Mesothelial cell of epicardium (in vitro differentiated cells): ENCODE measurements around the gene APOD. TPM values are rescaled to one million over a fixed set of nuclear protein-coding genes. Genes with fewer than 3 reads are reported as not detected.
"Not testable (repeated sequence)": the region's sequence is repeated elsewhere in the genome, so short reads cannot be mapped to it uniquely, and the experiment has no call there.

Source experiments
- DNase-seq, 2 experiments: peaks; one replicate each; pipeline ENCODE4 v3.0.0; 2021; ENCODE audit warnings: low spot score in 2 of 2; ENCODE audit not compliant: unreplicated experiment in 2 of 2
- H3K27ac Mint-ChIP-seq: 2 replicates; pipeline ENCODE4 v1.8.0; 2021; ENCODE audit warnings: mixed read lengths
- H3K27me3 Mint-ChIP-seq: 2 replicates; pipeline ENCODE4 v1.8.0; 2021; ENCODE audit warnings: low read depth, mixed read lengths
- H3K36me3 Mint-ChIP-seq: 2 replicates; pipeline ENCODE4 v1.8.0; 2021; ENCODE audit warnings: mixed read lengths
- H3K4me1 Mint-ChIP-seq: 2 replicates; pipeline ENCODE4 v1.8.0; 2021; ENCODE audit warnings: mixed read lengths
- H3K4me3 Mint-ChIP-seq: 2 replicates; pipeline ENCODE4 v1.8.0; 2021; ENCODE audit warnings: mild to moderate bottlenecking, moderate library complexity, mixed read lengths
- H3K9me3 Mint-ChIP-seq: 2 replicates; pipeline ENCODE4 v1.8.0; 2021; ENCODE audit warnings: mixed read lengths
- total RNA-seq: library from RNA; stranded (reverse); gene quantifications from 3 replicates; pipeline ENCODE4 v1.2.1, GENCODE V29; 2021
- TF ChIP-seq, protein P1 (sequence below): fragments of 200-600 bp; sonication (generic); IDR thresholded peaks from one replicate; pipeline ENCODE4 v1.5.0; 2021; ENCODE audit warnings: antibody characterized with exemption; ENCODE audit not compliant: unreplicated experiment

APOD gene
- total RNA-seq, 1 donor from 2014 or later: 0.63 TPM

DNA sequence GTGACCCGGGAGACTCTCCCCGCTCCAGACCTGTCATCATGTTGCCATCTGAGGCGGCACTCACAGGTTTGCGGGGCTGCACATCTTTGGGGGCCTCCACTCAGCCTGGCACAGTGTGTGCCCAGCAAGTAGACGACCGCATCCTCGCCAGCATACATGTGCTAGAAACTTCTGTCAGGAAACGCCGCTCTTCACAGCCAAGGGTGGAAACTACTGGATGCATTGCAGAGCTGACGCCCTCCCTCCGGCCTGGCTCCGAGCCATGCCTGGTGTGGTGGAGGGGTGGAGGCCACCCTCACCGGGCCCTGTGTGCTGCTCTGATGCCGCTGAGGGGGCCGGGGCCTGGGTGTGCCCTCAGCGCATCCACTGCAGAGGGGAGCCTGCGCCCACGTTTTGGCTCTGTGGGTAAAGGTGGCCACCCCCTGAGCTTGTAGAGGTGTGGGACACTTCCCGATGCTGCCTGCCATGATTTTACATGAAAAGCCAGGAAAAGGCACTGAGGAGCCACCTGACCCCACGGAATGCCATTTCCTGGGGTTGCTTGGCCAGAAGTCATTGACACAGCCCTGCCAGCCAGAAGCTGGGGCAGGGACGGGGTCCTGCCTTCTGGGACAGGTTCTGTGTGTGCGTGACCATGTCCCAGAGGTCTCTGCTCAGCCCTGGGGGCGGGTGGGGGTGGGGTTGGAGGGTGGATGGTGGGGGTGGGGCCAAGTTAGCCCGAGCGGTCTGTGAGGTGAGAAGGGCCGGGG is 39.7 kb upstream of the APOD start:
- DNase-seq, H3K4me1 Mint-ChIP-seq, H3K4me3 Mint-ChIP-seq, H3K36me3 Mint-ChIP-seq, H3K9me3 Mint-ChIP-seq, H3K27ac Mint-ChIP-seq: not testable (repeated sequence)
- peaks cover 14% of the 10 kb centered on the region for H3K27me3 Mint-ChIP-seq

DNA sequence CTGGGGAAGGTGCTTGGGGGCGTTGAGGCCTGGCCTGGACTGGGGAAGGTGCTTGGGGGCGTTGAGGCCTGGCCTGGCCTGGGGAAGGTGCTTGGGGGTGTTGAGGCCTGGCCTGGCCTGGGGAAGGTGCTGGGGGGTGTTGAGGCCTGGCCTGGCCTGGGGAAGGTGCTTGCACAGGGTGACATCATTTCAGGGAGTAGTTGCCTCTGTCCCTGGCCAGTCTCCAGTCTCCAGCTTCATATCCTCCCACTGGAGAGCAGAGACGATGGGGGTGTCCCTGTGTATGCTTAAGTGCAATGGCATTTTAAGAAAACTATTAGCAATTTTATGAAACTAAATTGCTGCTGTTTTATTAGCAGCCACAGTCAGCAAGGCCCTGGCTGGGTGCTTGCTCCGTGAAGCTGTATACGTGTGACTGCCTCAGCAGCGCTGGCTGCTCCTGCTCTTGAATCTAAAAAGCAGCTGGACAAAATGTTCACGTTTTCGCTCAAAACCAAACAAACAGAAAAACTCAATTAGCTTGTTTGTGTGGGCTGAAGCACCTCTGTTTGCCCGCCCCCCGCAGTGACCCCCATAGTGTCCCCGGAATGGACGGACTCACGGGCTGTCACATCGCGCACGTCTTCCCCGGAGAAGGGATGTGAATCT is 38.9 kb upstream of the APOD start:
- not testable (repeated sequence) for H3K9me3 Mint-ChIP-seq, H3K4me3 Mint-ChIP-seq, DNase-seq, H3K36me3 Mint-ChIP-seq, H3K4me1 Mint-ChIP-seq, H3K27me3 Mint-ChIP-seq, H3K27ac Mint-ChIP-seq

DNA sequence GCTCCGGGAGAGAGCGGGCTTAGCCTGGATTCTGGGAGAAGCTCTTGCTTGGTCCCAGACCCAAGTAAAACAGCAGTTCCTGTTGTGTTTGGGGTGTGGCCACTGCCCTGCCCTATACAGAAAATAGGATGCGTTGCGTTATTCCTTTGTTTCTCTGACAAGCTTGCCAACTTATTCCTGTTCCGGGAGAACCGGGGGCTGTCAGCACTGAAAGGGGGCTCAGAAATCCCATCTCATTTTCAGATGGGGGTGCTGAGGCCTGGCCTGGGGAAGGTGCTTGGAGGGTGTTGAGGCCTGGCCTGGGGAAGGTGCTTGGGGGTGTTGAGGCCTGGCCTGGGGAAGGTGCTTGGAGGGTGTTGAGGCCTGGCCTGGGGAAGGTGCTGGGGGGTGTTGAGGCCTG is 38.3 kb upstream of the APOD start:
- not testable (repeated sequence) for H3K27me3 Mint-ChIP-seq, DNase-seq, H3K4me1 Mint-ChIP-seq, H3K9me3 Mint-ChIP-seq, H3K27ac Mint-ChIP-seq, H3K36me3 Mint-ChIP-seq, H3K4me3 Mint-ChIP-seq

DNA sequence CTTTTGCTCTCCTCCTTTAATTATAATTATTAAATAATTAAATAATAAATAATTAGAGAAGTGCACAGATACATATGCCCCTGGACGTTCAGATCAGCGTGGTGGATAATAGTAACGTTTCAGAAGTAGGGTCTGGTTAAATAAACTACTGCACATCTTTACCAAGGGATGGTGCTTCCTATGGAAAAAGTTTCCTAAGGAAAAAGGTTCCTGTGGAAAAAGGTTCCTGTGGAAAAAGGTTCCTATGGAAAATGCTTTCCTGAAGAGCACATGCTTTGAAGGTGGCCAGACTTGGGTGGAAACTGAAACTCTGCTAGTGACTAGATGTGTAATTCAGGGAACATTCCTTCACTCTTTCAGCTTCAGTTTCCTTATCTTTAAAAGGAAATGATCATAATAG is 37.4 kb upstream of the APOD start:
- H3K4me3 Mint-ChIP-seq, H3K36me3 Mint-ChIP-seq, H3K27me3 Mint-ChIP-seq, DNase-seq, H3K9me3 Mint-ChIP-seq, H3K4me1 Mint-ChIP-seq, H3K27ac Mint-ChIP-seq: not testable (repeated sequence)

DNA sequence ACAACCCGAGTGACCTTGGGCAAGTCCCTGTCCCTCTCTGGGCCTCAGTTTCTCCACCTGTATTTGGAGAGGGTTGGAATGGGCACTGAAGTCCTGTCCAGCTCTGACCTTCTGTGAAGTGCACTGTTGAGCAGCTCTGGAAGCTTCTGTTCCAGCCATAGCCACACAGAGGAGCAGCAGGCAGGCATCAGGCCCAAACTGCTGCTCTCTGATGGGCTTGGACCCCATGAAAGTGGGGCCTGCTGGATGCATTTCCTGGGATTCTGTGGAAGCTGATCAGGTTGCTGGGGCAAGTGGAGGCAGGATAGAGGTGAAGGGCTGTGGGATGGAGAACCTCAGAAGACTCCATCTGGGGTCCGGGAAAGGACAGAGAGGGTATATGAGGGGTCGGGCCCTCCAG is 36.7 kb upstream of the APOD start:
- DNase-seq, H3K4me3 Mint-ChIP-seq, H3K36me3 Mint-ChIP-seq, H3K27me3 Mint-ChIP-seq, H3K4me1 Mint-ChIP-seq, H3K9me3 Mint-ChIP-seq, H3K27ac Mint-ChIP-seq: not testable (repeated sequence)

DNA sequence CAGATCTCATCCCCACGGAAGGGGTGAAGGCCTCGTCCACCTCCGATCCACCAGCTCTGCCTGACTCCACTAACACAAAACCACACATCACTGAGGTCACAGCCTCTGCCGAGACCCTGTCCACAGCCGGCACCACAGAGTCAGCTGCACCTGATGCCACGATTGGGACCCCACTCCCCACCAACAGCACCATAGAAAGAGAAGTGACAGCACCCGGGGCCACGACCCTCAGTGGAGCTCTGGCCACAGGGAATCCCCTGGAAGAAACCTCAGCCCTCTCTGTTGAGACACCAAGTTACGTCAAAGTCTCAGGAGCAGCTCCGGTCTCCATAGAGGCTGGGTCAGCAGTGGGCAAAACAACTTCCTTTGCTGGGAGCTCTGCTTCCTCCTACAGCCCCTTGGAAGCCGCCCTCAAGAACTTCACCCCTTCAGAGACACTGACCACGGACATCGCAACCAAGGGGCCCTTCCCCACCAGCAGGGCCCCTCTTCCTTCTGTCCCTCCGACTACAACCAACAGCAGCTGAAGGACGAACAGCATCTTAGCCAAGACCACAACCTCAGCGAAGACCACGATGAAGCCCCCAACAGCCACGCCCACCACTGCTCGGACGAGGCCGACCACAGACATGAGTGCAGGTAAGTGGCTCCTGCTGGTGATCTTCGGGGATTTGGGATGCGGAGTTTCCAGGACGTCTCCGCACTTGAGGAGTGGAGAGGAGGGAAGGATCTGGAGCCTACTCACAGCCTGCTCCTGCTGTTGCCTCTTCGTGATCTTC is 36.0 kb upstream of the APOD start:
- not testable (repeated sequence) for H3K36me3 Mint-ChIP-seq, H3K27ac Mint-ChIP-seq, H3K4me3 Mint-ChIP-seq, H3K4me1 Mint-ChIP-seq, H3K9me3 Mint-ChIP-seq, DNase-seq, H3K27me3 Mint-ChIP-seq

DNA sequence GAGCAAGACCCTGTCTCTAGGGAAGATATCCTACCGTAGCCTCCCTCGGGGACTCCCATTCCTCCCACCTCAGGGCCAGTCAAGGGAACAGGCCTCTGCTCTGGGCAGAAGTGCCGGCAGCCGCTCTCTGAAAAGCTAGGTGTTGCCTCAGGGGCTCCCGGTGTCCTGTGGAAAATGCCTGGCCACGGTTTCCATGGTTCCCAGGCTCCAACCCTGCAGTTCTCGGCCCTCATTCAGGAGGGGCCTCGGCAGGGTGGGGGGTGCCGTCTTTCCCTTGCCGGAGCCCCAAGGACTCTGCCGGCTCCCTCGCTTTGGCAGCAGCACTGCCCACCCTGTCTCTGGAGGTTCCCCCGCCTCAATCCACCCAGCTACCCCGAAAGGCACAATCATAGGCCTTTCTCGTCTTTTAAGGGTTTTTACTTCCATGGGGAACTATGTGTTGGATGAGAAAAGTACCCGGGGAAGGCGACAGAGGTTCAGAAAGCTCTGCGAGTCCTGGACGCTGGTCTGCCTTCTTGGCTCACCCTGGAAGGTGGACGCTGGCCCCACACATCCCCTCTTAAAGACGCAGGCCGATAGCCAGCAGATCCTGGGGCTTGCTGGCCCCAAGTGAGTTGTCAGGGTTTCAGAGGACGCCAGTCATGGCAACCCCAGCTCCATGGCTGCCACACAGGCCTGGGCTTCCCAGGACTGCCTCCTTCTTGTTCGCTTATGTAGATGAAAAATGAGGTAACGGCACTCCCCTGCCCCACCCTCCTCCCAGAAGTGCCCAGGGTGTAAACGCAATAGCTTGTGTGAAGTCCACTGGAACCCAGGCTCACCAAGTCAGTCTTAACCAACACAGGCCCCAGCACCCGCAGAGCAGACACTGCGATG is 34.3 kb upstream of the APOD start:
- H3K4me3 Mint-ChIP-seq, H3K27me3 Mint-ChIP-seq, H3K9me3 Mint-ChIP-seq, H3K27ac Mint-ChIP-seq, DNase-seq, H3K36me3 Mint-ChIP-seq: not testable (repeated sequence)
- peaks cover 11% of the 10 kb centered on the region for H3K4me1 Mint-ChIP-seq

DNA sequence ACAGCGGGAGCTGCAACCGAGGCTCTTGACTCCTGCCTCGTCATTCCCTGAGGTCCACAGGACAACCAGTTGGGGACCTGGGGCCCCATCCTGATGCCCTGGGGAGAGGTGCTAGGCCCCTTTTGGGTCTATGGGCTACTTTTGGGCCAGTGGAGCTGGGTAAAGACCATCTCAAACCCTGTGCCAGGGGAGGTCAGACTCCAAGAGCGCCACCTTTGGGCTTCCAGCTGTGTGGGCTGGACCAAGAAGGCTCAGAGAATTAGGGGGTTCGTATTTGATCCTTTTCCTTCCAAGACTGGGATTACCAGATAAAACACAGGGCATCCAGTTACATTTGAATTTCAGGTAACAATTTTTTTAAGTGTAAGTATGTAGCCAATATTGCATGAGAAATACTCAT is 33.4 kb upstream of the APOD start:
- not testable (repeated sequence) for H3K4me3 Mint-ChIP-seq, H3K9me3 Mint-ChIP-seq, H3K27ac Mint-ChIP-seq, DNase-seq, H3K27me3 Mint-ChIP-seq, H3K36me3 Mint-ChIP-seq
- peaks cover 17% of the 10 kb centered on the region for H3K4me1 Mint-ChIP-seq

DNA sequence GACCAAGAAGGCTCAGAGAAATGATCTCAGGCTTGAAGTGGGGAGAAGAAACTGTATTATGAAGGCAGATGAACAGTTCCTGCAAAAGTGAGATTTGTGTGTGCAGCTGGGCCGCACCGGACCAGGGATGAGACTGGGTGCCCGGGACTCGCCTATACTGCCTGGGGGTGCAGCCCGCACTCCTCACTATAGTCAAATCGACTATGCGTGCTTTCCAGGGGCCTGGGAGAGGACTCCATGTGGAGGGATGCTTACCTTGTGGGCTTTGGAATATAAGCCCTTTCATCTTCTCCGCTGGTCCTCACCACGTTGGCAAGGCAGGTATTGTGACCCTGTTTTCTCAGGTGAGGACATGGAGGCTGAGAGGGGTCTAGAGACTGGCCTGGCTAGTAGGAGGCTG is 32.9 kb upstream of the APOD start:
- Mint-ChIP-seq H3K27ac (peak overlapping the region; percentile 39), H3K27me3 (no peaks in the 10 kb centered on the region), H3K4me3 (no peak overlapping the region), H3K36me3 (peaks cover 1% of the 10 kb centered on the region), H3K4me1 (peaks cover 21% of the 10 kb centered on the region), H3K9me3 (peaks cover 2% of the 10 kb centered on the region)
- no peak for DNase-seq
- TF ChIP-seq, protein P1, sequence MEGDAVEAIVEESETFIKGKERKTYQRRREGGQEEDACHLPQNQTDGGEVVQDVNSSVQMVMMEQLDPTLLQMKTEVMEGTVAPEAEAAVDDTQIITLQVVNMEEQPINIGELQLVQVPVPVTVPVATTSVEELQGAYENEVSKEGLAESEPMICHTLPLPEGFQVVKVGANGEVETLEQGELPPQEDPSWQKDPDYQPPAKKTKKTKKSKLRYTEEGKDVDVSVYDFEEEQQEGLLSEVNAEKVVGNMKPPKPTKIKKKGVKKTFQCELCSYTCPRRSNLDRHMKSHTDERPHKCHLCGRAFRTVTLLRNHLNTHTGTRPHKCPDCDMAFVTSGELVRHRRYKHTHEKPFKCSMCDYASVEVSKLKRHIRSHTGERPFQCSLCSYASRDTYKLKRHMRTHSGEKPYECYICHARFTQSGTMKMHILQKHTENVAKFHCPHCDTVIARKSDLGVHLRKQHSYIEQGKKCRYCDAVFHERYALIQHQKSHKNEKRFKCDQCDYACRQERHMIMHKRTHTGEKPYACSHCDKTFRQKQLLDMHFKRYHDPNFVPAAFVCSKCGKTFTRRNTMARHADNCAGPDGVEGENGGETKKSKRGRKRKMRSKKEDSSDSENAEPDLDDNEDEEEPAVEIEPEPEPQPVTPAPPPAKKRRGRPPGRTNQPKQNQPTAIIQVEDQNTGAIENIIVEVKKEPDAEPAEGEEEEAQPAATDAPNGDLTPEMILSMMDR: no peak

DNA sequence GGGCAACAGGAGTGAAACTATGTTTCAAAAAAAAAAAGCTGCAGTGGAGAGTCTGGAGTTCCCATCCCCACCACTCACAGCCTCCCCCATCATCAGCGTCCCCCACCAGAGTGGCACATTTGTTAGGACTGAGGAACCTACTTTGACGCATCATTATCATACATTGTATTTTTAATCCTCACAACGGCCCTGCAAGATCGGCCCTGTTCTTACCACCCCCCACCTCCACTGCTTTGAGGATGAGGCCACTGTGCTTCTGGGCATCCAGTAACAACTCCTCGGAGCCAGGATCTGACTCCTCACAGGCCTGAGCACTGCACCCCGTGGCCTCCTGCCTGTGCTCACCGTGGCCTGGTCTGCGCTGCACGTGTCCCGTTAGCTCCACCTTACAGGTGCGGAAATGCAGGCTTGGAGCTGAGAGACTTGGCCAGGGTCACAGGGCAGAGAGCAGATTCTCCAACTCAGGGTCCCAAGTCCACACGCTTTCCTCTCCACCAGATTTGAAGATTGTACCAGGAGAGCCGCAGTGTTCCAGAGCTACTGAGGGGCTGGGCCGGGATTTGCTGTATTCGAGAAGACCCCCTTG is 32.3 kb upstream of the APOD start:
- H3K36me3 Mint-ChIP-seq, H3K4me3 Mint-ChIP-seq, H3K9me3 Mint-ChIP-seq, DNase-seq, H3K27me3 Mint-ChIP-seq: not testable (repeated sequence)
- peak overlapping the region; percentile 12 for H3K27ac Mint-ChIP-seq
- peaks cover 22% of the 10 kb centered on the region for H3K4me1 Mint-ChIP-seq

DNA sequence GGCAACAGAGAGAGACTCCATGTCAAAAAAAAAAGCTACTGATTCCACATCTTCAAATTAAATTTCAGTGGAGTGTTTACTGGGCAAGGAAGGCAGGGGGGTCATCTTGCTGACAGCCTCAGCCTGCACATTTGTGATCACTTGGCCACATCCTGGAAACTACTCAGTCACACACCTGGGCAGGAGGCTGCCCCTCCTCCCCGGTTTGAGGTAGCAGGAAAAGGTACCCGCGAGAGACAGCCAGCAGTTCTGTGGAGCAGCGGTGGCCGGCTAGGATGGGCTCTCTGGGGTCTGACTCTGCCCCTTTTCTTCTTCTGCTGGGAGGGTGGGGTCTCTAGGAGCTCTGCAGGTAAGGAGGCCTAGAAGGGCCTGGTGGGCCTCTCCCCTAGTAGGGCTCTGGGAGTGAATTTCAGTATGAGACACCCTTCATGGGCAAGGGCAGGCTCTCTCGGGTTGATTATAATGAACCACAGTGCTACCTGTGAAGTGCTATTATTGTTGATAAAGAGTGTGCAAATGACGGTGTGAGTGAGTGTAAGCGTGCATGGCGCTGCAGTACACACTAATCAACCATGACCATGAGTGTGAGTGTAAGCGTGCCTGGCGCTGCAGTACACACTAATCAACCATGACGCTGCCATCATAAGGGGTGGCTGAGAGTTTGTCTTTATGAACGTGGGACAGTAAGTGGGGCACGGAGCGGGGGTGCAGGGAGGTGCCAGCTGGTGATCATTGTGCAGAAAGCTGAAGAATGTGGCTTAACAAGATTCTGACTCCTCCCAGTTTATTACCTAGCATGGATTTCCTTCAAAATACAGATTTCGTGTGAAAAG is 31.1 kb upstream of the APOD start:
- peak overlapping the region; percentile 99 for H3K27ac Mint-ChIP-seq
- H3K36me3 Mint-ChIP-seq, DNase-seq, H3K27me3 Mint-ChIP-seq: not testable (repeated sequence)
- peaks cover 22% of the 10 kb centered on the region for H3K4me1 Mint-ChIP-seq
- peaks cover 17% of the 10 kb centered on the region for H3K9me3 Mint-ChIP-seq
- peak overlapping the region; percentile 54 for H3K4me3 Mint-ChIP-seq
